DOHH2 (cell line): ENCODE results near the gene VEGFC.

ENCODE experiments used
- H3F3A ChIP-seq: fragments of 200-600 bp; sonication (generic), shearing (Covaris generic); 2 replicates; pipeline ENCODE4 v1.6.0; 2016; ENCODE audit warnings: antibody characterized with exemption, mild to moderate bottlenecking; ENCODE audit not compliant: control insufficient read depth, insufficient read depth
- H3K27ac ChIP-seq: fragments of 200-600 bp; sonication (generic); 2 replicates; pipeline ENCODE4 v1.5.1; 2014; ENCODE audit warnings: low read depth, mild to moderate bottlenecking, low read length, moderate library complexity
- H3K27me3 ChIP-seq: fragments of 200-600 bp; sonication (generic); 2 replicates; pipeline ENCODE4 v1.6.1; 2014; ENCODE audit warnings: mild to moderate bottlenecking, low read length, mixed read lengths; ENCODE audit not compliant: control insufficient read depth
- H3K36me3 ChIP-seq: fragments of 200-600 bp; sonication (generic); 2 replicates; pipeline ENCODE4 v1.6.1; 2014; ENCODE audit warnings: mild to moderate bottlenecking, low read length, moderate library complexity, mixed read lengths; ENCODE audit not compliant: control insufficient read depth
- H3K4me1 ChIP-seq: fragments of 200-600 bp; sonication (generic); 2 replicates; pipeline ENCODE4 v1.6.1; 2014; ENCODE audit warnings: mild to moderate bottlenecking, low read length, mixed read lengths; ENCODE audit not compliant: control insufficient read depth
- H3K4me2 ChIP-seq: fragments of 200-600 bp; sonication (generic); 2 replicates; pipeline ENCODE4 v1.6.0; 2014; ENCODE audit warnings: mild to moderate bottlenecking, low read length, moderate library complexity
- H3K4me3 ChIP-seq: fragments of 200-600 bp; sonication (generic); 2 replicates; pipeline ENCODE4 v1.5.1; 2014; ENCODE audit warnings: mild to moderate bottlenecking, low read length, mixed read lengths
- H3K79me2 ChIP-seq: fragments of 200-600 bp; sonication (generic); 2 replicates; pipeline ENCODE4 v1.6.1; 2014; ENCODE audit warnings: mild to moderate bottlenecking, low read length, mixed read lengths; ENCODE audit not compliant: control insufficient read depth
- H3K9me2 ChIP-seq: fragments of 200-600 bp; sonication (generic); replicated peaks from 2 replicates; pipeline ENCODE4 v1.6.1; 2014; ENCODE audit warnings: mild to moderate bottlenecking, low read length, mixed read lengths; ENCODE audit not compliant: control insufficient read depth
- H3K9me3 ChIP-seq: fragments of 200-600 bp; sonication (generic); 2 replicates; pipeline ENCODE4 v1.6.1; 2014; ENCODE audit warnings: antibody characterized with exemption, low read length, mixed read lengths; ENCODE audit not compliant: control insufficient read depth, insufficient read depth
- H4K20me1 ChIP-seq: fragments of 200-600 bp; sonication (generic); 2 replicates; pipeline ENCODE4 v1.6.0; 2014; ENCODE audit warnings: low read depth, mild to moderate bottlenecking, antibody characterized with exemption, low read length, moderate library complexity; ENCODE audit not compliant: control insufficient read depth, insufficient read depth
- CTCF ChIP-seq: fragments of 200-600 bp; sonication (generic); IDR thresholded peaks from one replicate; pipeline ENCODE4 v1.5.1; 2014; ENCODE audit warnings: antibody characterized with exemption, mild to moderate bottlenecking, low read depth, low read length; ENCODE audit not compliant: poor library complexity, severe bottlenecking
- EZH2phosphoT487 ChIP-seq: fragments of 200-600 bp; sonication (generic); IDR thresholded peaks from 2 replicates; pipeline ENCODE4 v1.6.1; 2017; ENCODE audit warnings: borderline replicate concordance, mild to moderate bottlenecking, antibody characterized with exemption, low read length, moderate library complexity, mixed read lengths

VEGFC gene

GRCh38 chr4:176834531-176834930, 41.8 kb upstream of the VEGFC start:
- H3K27ac ChIP-seq, result no peak overlapping the region
- H3K79me2 ChIP-seq, result no peaks in the 10 kb centered on the region
- no peaks in the 10 kb centered on the region for H3K4me1 ChIP-seq
- no peak overlapping the region for H3K4me3 ChIP-seq
- no peak overlapping the region for H3K4me2 ChIP-seq
- no peaks in the 10 kb centered on the region for H3K9me3 ChIP-seq
- H3K27me3 ChIP-seq, result no peaks in the 10 kb centered on the region
- H3K9me2 ChIP-seq, result no peaks in the 10 kb centered on the region
- H3K36me3 ChIP-seq, result no peaks in the 10 kb centered on the region
- TF ChIP-seq CTCF (no peak), EZH2phosphoT487 (no peak)
- H3F3A ChIP-seq, result no peaks in the 10 kb centered on the region
- no peaks in the 10 kb centered on the region for H4K20me1 ChIP-seq

GRCh38 chr4:176833400-176834175, 40.9 kb upstream of the VEGFC start:
- Histone ChIP-seq H3K27me3 (no peaks in the 10 kb centered on the region), H3K4me3 (no peak overlapping the region), H3K4me1 (no peaks in the 10 kb centered on the region), H3K4me2 (no peak overlapping the region), H3F3A (no peaks in the 10 kb centered on the region), H3K79me2 (no peaks in the 10 kb centered on the region), H3K9me3 (no peaks in the 10 kb centered on the region), H3K27ac (no peak overlapping the region), H3K9me2 (no peaks in the 10 kb centered on the region), H3K36me3 (no peaks in the 10 kb centered on the region), H4K20me1 (no peaks in the 10 kb centered on the region)
- no peak for TF ChIP-seq EZH2phosphoT487
- TF ChIP-seq CTCF, result no peak

- no peak overlapping the region for H3K27ac ChIP-seq
Measured at GRCh38 chr4:176830971-176831370, 38.2 kb upstream of the VEGFC start.

More at GRCh38 chr4:176830971-176831370, 38.2 kb upstream of the VEGFC start:
- H3K4me1 ChIP-seq, result no peaks in the 10 kb centered on the region
- TF ChIP-seq CTCF, result no peak
- no peak for TF ChIP-seq EZH2phosphoT487
- no peaks in the 10 kb centered on the region for H3F3A ChIP-seq
- no peak overlapping the region for H3K4me3 ChIP-seq
- H3K4me2 ChIP-seq, result no peak overlapping the region
- H3K9me2 ChIP-seq, result no peaks in the 10 kb centered on the region
- H3K79me2 ChIP-seq, result no peaks in the 10 kb centered on the region
- no peaks in the 10 kb centered on the region for H3K36me3 ChIP-seq
- no peaks in the 10 kb centered on the region for H4K20me1 ChIP-seq
- H3K27me3 ChIP-seq, result no peaks in the 10 kb centered on the region
- no peaks in the 10 kb centered on the region for H3K9me3 ChIP-seq
